ENCODE measurements around the gene LGR6. TPM values are rescaled to one million over a fixed set of nuclear protein-coding genes. Genes with fewer than 3 reads are reported as not detected.

The LGR6 gene
- polyA plus RNA-seq, 1 donor from 2014 or later: not detected

DNA sequence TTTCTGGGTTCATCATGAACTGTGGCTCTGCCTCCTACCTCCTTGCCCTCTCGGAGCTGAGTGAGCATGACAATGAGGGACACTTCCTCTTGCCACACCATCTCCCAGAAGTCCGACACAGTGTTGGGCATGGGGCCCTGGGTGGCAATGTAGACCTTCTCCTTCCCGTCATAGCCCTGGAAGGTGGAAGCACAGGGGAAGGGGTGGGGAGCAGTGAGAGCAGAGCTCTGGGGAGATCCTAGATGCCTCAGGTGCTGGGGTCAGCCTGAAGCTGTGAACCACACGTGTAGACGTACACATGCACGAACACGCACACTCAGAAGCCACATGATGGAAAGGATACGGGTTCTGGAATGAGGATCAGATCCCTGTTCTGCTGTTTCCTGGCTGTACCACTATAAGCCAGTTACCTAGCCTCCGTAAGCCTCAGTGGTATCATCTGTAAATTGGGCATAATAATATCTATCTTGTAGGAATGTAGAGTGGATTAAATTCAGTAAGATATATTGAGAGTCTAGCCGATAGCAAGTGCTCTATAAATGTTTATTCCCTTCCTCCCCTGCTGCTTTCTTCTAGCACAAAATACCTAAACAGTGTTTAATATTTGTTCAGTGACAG, 39.3 kb upstream of the LGR6 start:
- Histone ChIP-seq H3K27ac (ENCODE audit: low read length) (no peak overlapping the region), H3K4me2 (ENCODE audit: low read length) (no peak overlapping the region), H3K27me3 (ENCODE audit: insufficient read depth, low read depth, low read length) (no peaks in the 10 kb centered on the region), H4K20me1 (ENCODE audit: insufficient read depth) (no peaks in the 10 kb centered on the region), H3K4me3 (ENCODE audit: low read length) (no peak overlapping the region), H3F3A (ENCODE audit: insufficient read depth, low read length, poor library complexity, severe bottlenecking) (no peaks in the 10 kb centered on the region), H2AFZ (ENCODE audit: low read depth, low read length) (no peak overlapping the region), H3K79me2 (replicated peaks; ENCODE audit: insufficient read depth, low read length) (no peaks in the 10 kb centered on the region), H3K9me3 (ENCODE audit: low read length) (no peaks in the 10 kb centered on the region), H3K9ac (ENCODE audit: low read length) (no peak overlapping the region), H3K36me3 (ENCODE audit: insufficient read depth, low read length) (no peaks in the 10 kb centered on the region), H3K9me2 (ENCODE audit: insufficient read depth, low read length) (no peaks in the 10 kb centered on the region)
- TF ChIP-seq EP300 (conservative IDR thresholded peaks at IDR 0.05; ENCODE audit: poor library complexity, severe bottlenecking): no peak

DNA sequence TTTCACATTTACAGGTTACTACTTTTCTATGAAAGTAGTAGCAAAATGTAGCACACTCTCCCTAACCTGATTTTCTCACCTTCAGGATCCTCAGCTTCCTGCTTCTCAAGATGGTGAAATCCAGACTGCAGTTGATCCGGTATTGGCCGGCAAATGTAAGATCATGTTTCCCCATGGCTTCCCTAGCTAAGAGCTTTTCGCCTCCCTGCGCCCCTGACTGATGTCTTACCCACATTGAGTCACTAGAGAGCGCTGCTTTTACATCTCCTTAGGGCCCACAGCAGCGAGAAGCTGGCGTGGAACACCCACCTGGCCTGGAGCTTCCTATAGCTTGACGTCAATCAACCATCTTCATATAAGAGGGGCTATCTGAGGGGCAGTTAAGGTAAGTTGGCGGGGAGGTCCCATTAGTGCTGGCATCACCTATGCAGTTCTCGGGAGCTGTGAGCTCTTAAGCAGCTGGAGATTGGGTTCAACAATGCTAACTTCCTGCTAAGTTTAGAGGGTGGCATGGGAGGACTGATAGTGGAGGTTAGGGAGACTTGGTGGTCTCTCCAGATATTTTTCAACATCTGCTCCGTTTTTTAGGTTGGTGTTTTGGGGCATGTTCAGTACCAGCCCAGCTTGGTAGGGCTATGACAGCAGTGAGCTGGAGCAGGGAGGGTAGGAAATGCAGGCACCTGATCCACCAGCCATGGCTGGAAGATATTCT, 38.7 kb upstream of the LGR6 start:
- TF ChIP-seq SMC3 (conservative IDR thresholded peaks at IDR 0.05; ENCODE audit: poor library complexity) (peak; percentile 36), RAD21 (conservative IDR thresholded peaks at IDR 0.05) (peak; percentile 46), EZH2 (IDR thresholded peaks at IDR 0.05; ENCODE audit: borderline replicate concordance, insufficient read depth, low read length, poor library complexity, severe bottlenecking) (no peak), MXI1 (conservative IDR thresholded peaks at IDR 0.05; ENCODE audit: poor library complexity, severe bottlenecking) (no peak), EP300 (conservative IDR thresholded peaks at IDR 0.05; ENCODE audit: poor library complexity, severe bottlenecking) (no peak), POLR2AphosphoS5 (IDR thresholded peaks at IDR 0.05) (no peak), TAF1 (IDR thresholded peaks at IDR 0.05; ENCODE audit: low read depth) (no peak)
- TF ChIP-seq, protein P1, sequence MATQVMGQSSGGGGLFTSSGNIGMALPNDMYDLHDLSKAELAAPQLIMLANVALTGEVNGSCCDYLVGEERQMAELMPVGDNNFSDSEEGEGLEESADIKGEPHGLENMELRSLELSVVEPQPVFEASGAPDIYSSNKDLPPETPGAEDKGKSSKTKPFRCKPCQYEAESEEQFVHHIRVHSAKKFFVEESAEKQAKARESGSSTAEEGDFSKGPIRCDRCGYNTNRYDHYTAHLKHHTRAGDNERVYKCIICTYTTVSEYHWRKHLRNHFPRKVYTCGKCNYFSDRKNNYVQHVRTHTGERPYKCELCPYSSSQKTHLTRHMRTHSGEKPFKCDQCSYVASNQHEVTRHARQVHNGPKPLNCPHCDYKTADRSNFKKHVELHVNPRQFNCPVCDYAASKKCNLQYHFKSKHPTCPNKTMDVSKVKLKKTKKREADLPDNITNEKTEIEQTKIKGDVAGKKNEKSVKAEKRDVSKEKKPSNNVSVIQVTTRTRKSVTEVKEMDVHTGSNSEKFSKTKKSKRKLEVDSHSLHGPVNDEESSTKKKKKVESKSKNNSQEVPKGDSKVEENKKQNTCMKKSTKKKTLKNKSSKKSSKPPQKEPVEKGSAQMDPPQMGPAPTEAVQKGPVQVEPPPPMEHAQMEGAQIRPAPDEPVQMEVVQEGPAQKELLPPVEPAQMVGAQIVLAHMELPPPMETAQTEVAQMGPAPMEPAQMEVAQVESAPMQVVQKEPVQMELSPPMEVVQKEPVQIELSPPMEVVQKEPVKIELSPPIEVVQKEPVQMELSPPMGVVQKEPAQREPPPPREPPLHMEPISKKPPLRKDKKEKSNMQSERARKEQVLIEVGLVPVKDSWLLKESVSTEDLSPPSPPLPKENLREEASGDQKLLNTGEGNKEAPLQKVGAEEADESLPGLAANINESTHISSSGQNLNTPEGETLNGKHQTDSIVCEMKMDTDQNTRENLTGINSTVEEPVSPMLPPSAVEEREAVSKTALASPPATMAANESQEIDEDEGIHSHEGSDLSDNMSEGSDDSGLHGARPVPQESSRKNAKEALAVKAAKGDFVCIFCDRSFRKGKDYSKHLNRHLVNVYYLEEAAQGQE (IDR thresholded peaks at IDR 0.05; ENCODE audit: borderline replicate concordance): no peak
- TF ChIP-seq, protein P2, sequence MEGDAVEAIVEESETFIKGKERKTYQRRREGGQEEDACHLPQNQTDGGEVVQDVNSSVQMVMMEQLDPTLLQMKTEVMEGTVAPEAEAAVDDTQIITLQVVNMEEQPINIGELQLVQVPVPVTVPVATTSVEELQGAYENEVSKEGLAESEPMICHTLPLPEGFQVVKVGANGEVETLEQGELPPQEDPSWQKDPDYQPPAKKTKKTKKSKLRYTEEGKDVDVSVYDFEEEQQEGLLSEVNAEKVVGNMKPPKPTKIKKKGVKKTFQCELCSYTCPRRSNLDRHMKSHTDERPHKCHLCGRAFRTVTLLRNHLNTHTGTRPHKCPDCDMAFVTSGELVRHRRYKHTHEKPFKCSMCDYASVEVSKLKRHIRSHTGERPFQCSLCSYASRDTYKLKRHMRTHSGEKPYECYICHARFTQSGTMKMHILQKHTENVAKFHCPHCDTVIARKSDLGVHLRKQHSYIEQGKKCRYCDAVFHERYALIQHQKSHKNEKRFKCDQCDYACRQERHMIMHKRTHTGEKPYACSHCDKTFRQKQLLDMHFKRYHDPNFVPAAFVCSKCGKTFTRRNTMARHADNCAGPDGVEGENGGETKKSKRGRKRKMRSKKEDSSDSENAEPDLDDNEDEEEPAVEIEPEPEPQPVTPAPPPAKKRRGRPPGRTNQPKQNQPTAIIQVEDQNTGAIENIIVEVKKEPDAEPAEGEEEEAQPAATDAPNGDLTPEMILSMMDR (IDR thresholded peaks at IDR 0.05; ENCODE audit: poor library complexity, severe bottlenecking): peak; percentile 51
- no peak overlapping the region for H3K27ac ChIP-seq (ENCODE audit: low read length)

More for the DNA sequence above, 38.7 kb upstream of the LGR6 start:
- no peaks in the 10 kb centered on the region for H3K36me3 ChIP-seq (ENCODE audit: insufficient read depth, low read length)
- H3F3A ChIP-seq (ENCODE audit: insufficient read depth, low read length, poor library complexity, severe bottlenecking): no peaks in the 10 kb centered on the region
- no peaks in the 10 kb centered on the region for H4K20me1 ChIP-seq (ENCODE audit: insufficient read depth)
- no peaks in the 10 kb centered on the region for H3K9me3 ChIP-seq (ENCODE audit: low read length)
- no peaks in the 10 kb centered on the region for H3K79me2 ChIP-seq (replicated peaks; ENCODE audit: insufficient read depth, low read length)
- H3K9ac ChIP-seq (ENCODE audit: low read length): no peak overlapping the region
- H3K4me3 ChIP-seq (ENCODE audit: low read length): no peak overlapping the region
- no peak overlapping the region for H3K4me2 ChIP-seq (ENCODE audit: low read length)
- no peak overlapping the region for H2AFZ ChIP-seq (ENCODE audit: low read depth, low read length)
- H3K9me2 ChIP-seq (ENCODE audit: insufficient read depth, low read length): no peaks in the 10 kb centered on the region
- no peaks in the 10 kb centered on the region for H3K27me3 ChIP-seq (ENCODE audit: insufficient read depth, low read depth, low read length)
